Dermis microvascular lymphatic vessel endothelial cell (primary cell): Measurements from ENCODE around the gene HOXB5. TPM values are rescaled to one million over a fixed set of nuclear protein-coding genes. Genes with fewer than 3 reads are reported as not detected.
A peak's percentile ranks its signal among the peaks of the same experiment; 100 is the strongest.

ENCODE experiments used
- DNase-seq, 2 donors: peaks; one replicate each; pipeline versions ENCODE4 v3.0.0 to v3.0.0-alpha.2; 2010; ENCODE audit warnings: low read depth in 2 of 2
- total RNA-seq: library from RNA; depleted of rRNA; stranded (reverse); fragments of >200 nt; gene quantifications from 2 replicates; pipeline ENCODE4 v1.2.1, GENCODE V29; 2014

The HOXB5 gene
- total RNA-seq, 1 donor from 2014 or later = 0.13 TPM

DNA sequence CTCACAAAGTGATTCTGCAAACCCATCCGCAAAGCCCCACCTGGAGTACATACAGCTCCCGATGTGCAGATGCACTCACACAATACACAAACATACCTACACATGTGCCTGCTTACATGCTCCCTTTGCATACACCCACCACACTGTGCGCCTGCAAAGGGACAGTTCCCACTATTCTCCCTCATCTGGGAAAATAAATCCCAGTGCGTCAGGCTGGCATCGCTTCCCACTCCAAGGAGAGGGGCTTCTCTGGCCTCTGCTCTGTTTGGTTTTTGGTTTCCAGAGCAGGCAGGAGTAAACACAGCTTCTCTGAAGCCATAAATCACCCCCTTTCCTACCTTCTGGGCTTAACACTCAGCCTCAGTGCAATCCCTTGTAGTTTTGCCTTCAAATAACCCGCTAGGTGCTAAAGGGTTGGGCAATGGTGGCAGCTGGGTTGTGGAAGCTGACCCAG lies 30.2 kb downstream of the HOXB5 start:
- DNase-seq = no peak

GRCh38 chr17:48562934-48563333 lies 30.6 kb downstream of the HOXB5 start:
- no peak for DNase-seq

GRCh38 chr17:48561884-48562810 lies 31.4 kb downstream of the HOXB5 start:
- no peak for DNase-seq

DNA sequence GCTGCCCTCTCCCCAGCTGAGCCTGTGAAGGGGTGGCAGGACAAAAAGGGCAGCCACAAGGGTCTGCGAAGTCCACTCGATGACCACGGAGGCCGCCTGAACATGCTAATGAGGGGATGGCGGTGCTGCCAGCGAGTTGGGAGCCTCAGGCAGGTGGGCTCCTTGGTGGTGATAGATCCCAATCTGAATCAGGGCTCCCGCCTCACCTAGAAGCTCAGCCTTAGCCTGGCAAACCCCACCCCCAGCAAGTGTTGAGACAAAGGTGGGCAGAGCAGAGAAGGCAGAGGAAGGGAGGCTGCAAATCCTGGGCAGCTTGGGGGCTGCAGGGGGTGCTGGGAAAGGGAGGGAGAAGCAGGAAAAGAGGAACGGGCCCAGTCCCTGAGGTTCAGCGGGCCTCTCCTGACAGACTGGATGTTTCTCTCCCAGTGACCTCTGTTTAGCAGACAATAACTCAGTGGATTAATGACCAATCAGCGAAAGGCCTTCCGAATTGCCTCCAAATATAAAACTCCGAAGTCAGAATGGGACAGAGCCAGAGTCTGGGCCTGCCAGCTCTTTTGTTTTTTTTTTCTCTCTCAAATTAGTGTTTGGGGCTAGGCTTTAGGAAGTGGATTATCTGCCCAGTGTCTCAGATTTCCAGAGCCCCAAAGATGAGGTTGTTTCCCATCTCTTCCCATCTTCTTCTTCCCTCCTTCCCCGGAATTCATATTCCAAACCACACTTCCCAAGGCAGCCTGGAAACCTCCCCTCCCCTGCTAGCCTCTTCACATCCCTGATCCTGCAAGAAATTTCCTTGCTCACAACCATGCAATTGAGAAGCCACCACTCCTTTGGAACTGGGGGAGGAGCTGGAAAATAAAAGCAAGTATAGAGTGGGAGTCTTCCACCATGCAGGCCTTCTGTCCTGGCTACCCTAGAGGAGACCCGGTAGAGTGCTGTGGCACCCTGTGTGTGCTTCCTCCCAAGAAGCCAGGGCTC lies 33.5 kb downstream of the HOXB5 start:
- no peak for DNase-seq

DNA sequence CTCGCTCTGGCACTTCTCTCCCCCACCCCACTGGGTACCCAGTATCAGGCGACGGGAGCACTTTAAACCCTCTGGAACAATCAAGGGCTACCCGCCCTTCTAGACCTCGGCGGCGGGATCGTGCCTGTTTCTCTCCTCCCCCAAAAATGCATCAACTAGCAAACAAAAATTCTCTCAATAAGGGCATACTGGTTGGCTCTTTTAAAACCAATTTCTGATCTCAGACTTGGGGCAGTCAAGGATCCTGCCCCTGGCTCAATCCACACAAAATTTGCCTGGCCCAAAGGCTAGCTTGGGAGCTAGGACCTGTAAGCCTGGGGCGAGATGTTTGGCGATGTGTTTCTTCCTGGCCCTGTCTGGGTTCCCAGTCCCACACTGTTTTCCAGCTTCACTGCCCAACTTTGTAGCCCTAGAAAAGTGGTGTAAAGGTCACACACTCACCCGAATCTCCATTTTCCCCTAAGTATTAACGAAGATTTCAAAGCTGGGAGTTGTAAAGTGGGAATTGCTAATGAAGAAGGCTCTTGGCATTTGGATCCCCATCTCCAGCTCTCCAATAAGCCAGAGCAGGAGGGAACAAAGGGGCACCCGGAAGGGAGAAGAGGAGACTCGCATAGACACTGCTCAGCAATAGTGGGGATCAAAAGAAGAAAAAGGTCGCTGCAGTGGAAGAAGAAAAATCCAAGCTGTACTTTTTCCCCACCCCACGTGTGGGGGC lies 34.3 kb downstream of the HOXB5 start:
- DNase-seq = no peak

DNA sequence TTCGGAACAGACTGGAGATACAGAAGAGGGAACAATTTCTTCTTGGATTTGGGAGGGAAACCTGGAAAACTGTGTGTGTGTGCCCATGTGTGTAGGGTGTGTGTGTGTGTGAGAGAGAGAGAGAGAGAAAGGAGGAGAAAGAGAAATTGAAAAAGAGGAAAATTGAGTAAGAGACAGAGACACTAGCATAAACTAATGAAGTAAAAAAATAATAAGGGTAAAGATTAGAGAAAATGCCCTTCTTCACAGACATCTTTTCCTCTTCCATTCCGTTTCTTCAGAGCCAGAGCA lies 34.8 kb downstream of the HOXB5 start:
- DNase-seq = no peak

DNA sequence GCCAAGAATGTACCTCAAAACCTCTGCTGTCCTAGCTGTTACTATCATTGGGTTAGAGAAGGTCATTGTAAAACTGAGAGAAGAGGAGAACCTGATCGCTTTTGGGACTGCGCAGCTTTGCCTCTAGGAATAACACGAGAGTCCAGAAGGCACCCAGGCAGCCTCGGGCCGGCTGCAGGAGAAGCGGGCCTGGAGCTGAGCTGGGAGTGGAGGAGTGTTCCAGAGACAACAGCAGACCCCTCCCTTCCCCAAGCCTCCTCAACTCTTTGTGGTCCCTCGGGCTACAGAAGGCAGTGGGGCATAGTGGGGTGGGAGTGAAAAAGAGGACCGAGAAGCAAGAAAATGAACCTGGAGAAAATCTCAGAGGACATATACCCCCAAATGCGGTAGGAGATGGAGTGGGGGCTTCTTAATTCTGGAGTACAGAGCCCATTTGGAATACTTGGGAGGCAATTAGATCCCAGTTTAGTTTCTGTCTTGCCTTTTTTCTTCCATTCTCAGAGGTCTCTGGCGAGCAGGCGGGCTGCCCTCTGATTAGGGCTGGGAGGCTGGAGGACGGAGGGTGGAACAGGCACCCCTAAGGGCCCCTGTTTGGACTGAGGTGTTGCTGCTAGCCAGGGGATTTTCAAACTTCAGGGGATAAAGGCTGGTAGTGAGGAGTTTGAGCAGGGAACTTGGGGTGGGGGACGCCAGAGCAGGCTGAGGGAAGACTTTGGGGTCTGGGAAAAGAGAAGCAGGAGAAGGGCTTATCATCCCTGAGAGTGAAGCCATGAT lies 35.3 kb downstream of the HOXB5 start:
- DNase-seq = no peak

- DNase-seq = peak in 1 of 2 donors; percentile 31
These were observed 36.8 kb downstream of the HOXB5 start for GRCh38 chr17:48556576-48557401.

- no peak for DNase-seq
These were observed 37.4 kb downstream of the HOXB5 start for GRCh38 chr17:48556229-48556575.

- peak in 1 of 2 donors; percentile 59 for DNase-seq
These were observed 38.0 kb downstream of the HOXB5 start for GRCh38 chr17:48555258-48556228.

DNA sequence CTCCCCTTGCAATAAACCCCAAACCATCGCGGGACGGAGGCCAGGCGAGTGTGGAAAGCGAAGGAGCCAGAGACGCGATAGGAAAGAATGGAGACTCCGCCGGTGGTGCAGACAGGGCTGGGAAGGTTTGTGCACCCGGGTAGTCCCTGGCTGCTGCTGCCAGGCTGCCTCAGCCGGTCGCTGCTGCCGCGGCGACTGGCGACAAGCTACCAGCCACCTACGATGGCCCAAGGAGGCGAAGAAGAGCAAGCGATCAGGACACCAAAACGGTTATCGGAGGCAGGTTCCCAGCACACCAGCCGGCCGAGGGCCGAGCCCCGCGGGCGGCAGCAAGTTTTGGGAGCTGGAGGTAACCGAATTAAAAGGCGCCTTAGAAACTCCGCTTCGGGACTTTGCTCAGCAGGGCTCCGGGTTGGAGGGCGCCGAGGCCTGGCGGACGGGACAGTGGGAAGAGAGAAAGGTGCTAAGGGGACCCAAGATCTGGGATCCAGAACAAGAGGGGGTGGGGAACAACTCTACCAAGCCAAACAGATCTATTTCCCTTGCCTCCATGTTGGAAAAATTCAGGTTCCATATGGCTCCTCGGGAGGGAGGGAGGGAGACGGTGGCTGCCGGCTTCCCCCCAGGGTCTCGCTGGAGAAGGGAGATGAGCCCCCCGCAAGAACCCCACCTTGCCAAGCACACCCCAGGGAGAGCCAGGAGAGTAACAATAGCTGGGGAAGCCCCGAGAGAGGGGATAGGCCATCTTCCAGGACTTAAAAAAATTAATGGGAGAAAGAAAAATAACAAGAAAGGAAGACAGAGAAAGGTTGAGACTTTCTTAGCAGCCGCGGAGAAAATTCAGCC lies 38.9 kb downstream of the HOXB5 start:
- no peak for DNase-seq

DNA sequence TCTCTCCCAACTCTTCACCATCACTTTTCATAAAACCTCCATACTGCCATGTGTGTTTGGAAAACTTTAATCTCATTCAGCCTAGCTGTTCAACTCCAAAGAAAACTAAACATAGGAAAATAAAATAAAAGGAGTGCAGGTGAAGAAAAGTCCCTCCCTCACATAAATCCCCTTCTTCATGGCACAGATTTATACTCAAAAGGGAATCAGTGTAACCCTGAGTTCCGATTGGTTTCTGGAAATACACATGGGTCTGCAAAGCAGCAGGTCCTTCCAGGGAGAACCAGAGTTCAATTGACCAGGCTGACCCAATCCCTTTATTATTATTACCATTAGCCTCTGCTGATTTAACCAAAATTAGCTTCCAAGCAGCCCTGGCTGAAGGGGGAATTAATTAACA lies 39.8 kb downstream of the HOXB5 start:
- DNase-seq = no peak

DNA sequence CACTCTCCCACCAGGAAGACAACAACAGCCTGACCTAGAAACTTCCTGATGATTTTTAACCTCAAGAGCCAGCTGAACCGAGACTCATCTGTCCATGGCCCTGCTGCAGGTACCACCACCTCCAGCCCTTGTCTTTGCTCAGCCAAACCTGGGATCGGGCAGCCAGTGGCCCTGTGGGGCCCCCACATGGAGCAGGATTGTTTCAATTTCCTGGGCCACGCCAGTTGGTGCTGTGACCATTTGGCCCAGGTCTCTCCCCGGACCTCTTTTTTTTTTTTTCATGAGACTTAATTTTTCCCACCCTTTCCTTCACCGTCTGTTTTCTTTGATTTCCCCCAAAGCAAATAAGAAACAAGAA lies 40.4 kb downstream of the HOXB5 start:
- no peak for DNase-seq

- DNase-seq = no peak
These were observed 41.0 kb downstream of the HOXB5 start for GRCh38 chr17:48552466-48553189.

- no peak for DNase-seq
These were observed 41.7 kb downstream of the HOXB5 start for GRCh38 chr17:48551596-48552465.

- no peak for DNase-seq
These were observed 42.4 kb downstream of the HOXB5 start for GRCh38 chr17:48551214-48551555.
